Transverse colon (tissue), 4 donors: Measurements from ENCODE around the gene BACH2. TPM values are rescaled to one million over a fixed set of nuclear protein-coding genes. Genes with fewer than 3 reads are reported as not detected.

Experiments used
- DNase-seq: peaks from one replicate; pipeline ENCODE4 v3.0.0-alpha.2; 2019
- H3K27ac ChIP-seq, 4 donors: fragments of 200-600 bp; sonication (generic); 2 replicates each; pipeline ENCODE4 v1.5.1; 2016 to 2018; ENCODE audit warnings: inconsistent platforms in 4 of 4
- H3K27me3 ChIP-seq: fragments of 200-600 bp; sonication (generic); 2 replicates; pipeline ENCODE4 v1.5.1; 2017; ENCODE audit warnings: inconsistent platforms
- H3K36me3 ChIP-seq, 4 donors: fragments of 200-600 bp; sonication (generic); 2 replicates each; pipeline ENCODE4 v1.5.1; 2017 to 2019; ENCODE audit warnings: inconsistent platforms in 4 of 4
- H3K4me1 ChIP-seq, 4 donors: fragments of 200-600 bp; sonication (generic); 2 replicates each; pipeline ENCODE4 v1.5.1; 2017 to 2020; ENCODE audit warnings: inconsistent platforms in 4 of 4
- H3K4me3 ChIP-seq, 4 donors: fragments of 200-600 bp; sonication (generic); 1 replicate in 1 of 4; 2 replicates in 3 of 4; pipeline versions ENCODE4 v1.5.1 to v1.6.1; 2017 to 2019; ENCODE audit warnings: inconsistent platforms in 4 of 4
- H3K9me3 ChIP-seq, 2 donors: fragments of 200-600 bp; sonication (generic); 2 replicates each; pipeline ENCODE4 v1.5.1; 2017 to 2019; ENCODE audit warnings: inconsistent platforms in 2 of 2
- CTCF ChIP-seq, 5 experiments: fragments of 200-600 bp in 3 of 5; fragments of 450-650 bp in 2 of 5; sonication (generic) in 3 of 5; IDR thresholded peaks; 1 replicate in 2 of 5; 2 replicates in 3 of 5; pipeline ENCODE4 v1.5.1; 2016 to 2017; ENCODE audit warnings: antibody characterized with exemption in 5 of 5, inconsistent platforms in 3 of 5, mild to moderate bottlenecking in 2 of 5, moderate library complexity in 1 of 5
- EP300 ChIP-seq: sonication (generic); formaldehyde crosslinking; IDR thresholded peaks from one replicate; pipeline ENCODE4 v1.6.1; 2017; ENCODE audit warnings: antibody characterized with exemption, low read depth
- POLR2A ChIP-seq: fragments of 450-650 bp; IDR thresholded peaks from one replicate; pipeline ENCODE4 v1.6.1; 2016; ENCODE audit warnings: antibody characterized with exemption, mild to moderate bottlenecking, moderate library complexity
- POLR2AphosphoS5 ChIP-seq, 3 donors: sonication (generic); formaldehyde crosslinking; IDR thresholded peaks; one replicate each; pipeline ENCODE4 v1.6.1; 2016; ENCODE audit warnings: antibody characterized with exemption in 3 of 3
- WGBS, 2 donors: methylation state at CpG; one replicate each; pipeline ENCODE4 v1.1.5; 2018; ENCODE audit warnings: low coverage in 1 of 2; 5-methylcytosine and 5-hydroxymethylcytosine counted together
- in situ Hi-C, 4 donors: fragments of 200-750 bp; cut with MboI; loops; one replicate each; pipeline versions ENCODE4 v1.15.0 to v1.15.1; 2017; ENCODE audit warnings: low sequenced_read_pairs in 3 of 4, low pct_ligation_motif_present in 1 of 4, low pct_unique_long_range_greater_than_20kb in 1 of 4
- intact Hi-C: fragments of 100-400 bp; cut with DNase I; formaldehyde crosslinking; loops from one replicate; pipeline ENCODE4 v1.15.1; 2023; ENCODE audit warnings: low total_unique reads
- total RNA-seq, 4 donors: library from RNA; depleted of rRNA; stranded (reverse); fragments of >200 nt; gene quantifications; one replicate each; pipeline ENCODE4 v1.1.0, GENCODE V29; 2016

BACH2 gene
- total RNA-seq, 4 donors from 2014 or later = 0.20 to 7.5 (median 2.4) TPM

GRCh38 chr6:89921691-89922090, 375.0 kb downstream of the BACH2 start:
- H3K4me3 ChIP-seq = no peak overlapping the region
- intact Hi-C loops (no loop called here), in situ Hi-C loops (no loop called here)

GRCh38 chr6:89921197-89921596, 375.4 kb downstream of the BACH2 start:
- Histone ChIP-seq H3K36me3 (no peaks in the 10 kb centered on the region), H3K27ac (no peak overlapping the region), H3K9me3 (peaks cover 0 to 3% of the 10 kb centered on the region in 2 donors), H3K27me3 (no peaks in the 10 kb centered on the region), H3K4me1 (no peaks in the 10 kb centered on the region), H3K4me3 (no peak overlapping the region)
- no peak for DNase-seq
- in situ Hi-C loops = no loop called here
- TF ChIP-seq POLR2AphosphoS5 (IDR thresholded peaks at IDR 0.05) = no peak
- TF ChIP-seq EP300 = no peak
- no peak for TF ChIP-seq POLR2A
- TF ChIP-seq CTCF (IDR thresholded peaks at IDR 0.05) = no peak
- intact Hi-C loops = no loop called here
- WGBS, 2 donors = 78% methylated on average over 6 of the region's 6 CpGs; no CpG with 5 or more reads in 1 of the 2 donors

More at GRCh38 chr6:89921691-89922090, 375.0 kb downstream of the BACH2 start:
- no peak for DNase-seq
- H3K4me1 ChIP-seq = no peaks in the 10 kb centered on the region
- no peaks in the 10 kb centered on the region for H3K27me3 ChIP-seq
- H3K27ac ChIP-seq = no peak overlapping the region
- H3K36me3 ChIP-seq = no peaks in the 10 kb centered on the region
- 93% methylated on average over 10 of the region's 10 CpGs; no CpG with 5 or more reads in 1 of the 2 donors for WGBS, 2 donors
- TF ChIP-seq POLR2A = no peak
- TF ChIP-seq POLR2AphosphoS5 (IDR thresholded peaks at IDR 0.05) = no peak
- TF ChIP-seq EP300 = no peak
- TF ChIP-seq CTCF (IDR thresholded peaks at IDR 0.05) = no peak
- no peaks in the 10 kb centered on the region for H3K9me3 ChIP-seq

GRCh38 chr6:89917801-89918366, 378.8 kb downstream of the BACH2 start:
- no peak for DNase-seq
- in situ Hi-C loops = no loop called here
- Histone ChIP-seq H3K27me3 (no peaks in the 10 kb centered on the region), H3K4me1 (no peaks in the 10 kb centered on the region), H3K36me3 (no peaks in the 10 kb centered on the region), H3K4me3 (no peak overlapping the region), H3K27ac (no peak overlapping the region), H3K9me3 (peaks cover 3 to 7% of the 10 kb centered on the region in 2 donors)
- intact Hi-C loops = no loop called here
- TF ChIP-seq EP300 = no peak
- 60 to 77% methylated on average over 1 to 3 of the region's 3 CpGs for WGBS, 2 donors

- no peak overlapping the region for H3K4me3 ChIP-seq
- no peak overlapping the region for H3K27ac ChIP-seq
- peaks cover 3 to 7% of the 10 kb centered on the region in 2 donors for H3K9me3 ChIP-seq
- intact Hi-C loops = no loop called here
- in situ Hi-C loops = no loop called here
- WGBS, 2 donors = 80 to 100% methylated on average over 1 to 4 of the region's 4 CpGs
- TF ChIP-seq POLR2A = no peak
- no peak for TF ChIP-seq POLR2AphosphoS5 (IDR thresholded peaks at IDR 0.05)
- TF ChIP-seq CTCF (IDR thresholded peaks at IDR 0.05) = no peak
- H3K4me1 ChIP-seq = no peaks in the 10 kb centered on the region
- H3K36me3 ChIP-seq = no peaks in the 10 kb centered on the region
- DNase-seq = no peak
- no peaks in the 10 kb centered on the region for H3K27me3 ChIP-seq
These were observed 379.4 kb downstream of the BACH2 start for GRCh38 chr6:89917216-89917615.
